ENCODE results near the gene JUNB.
A peak's percentile ranks its signal among the peaks of the same experiment; 100 is the strongest.

JUNB gene

GRCh38 chr19:12782424-12783290, 8.6 kb upstream of the JUNB start (continued):
- TF ChIP-seq INSM2 (tag by site-specific recombination; IDR thresholded peaks at IDR 0.05): 0 out of 2 replicates have a peak, but pooled peaks have one; percentile 20
- no peak for TF ChIP-seq MYNN (tag by site-specific recombination; IDR thresholded peaks at IDR 0.05; ENCODE audit: borderline replicate concordance)
- TF ChIP-seq ZNF335 (tag by site-specific recombination; conservative IDR thresholded peaks at IDR 0.05): peak; percentile 99
- TF ChIP-seq REST (tag by site-specific recombination; IDR thresholded peaks at IDR 0.05): no peak
- no peak for TF ChIP-seq ZNF701 (tag by site-specific recombination; IDR thresholded peaks at IDR 0.05)
- no peak for TF ChIP-seq ZBTB6 (tag by site-specific recombination; IDR thresholded peaks at IDR 0.05)
- no peak for TF ChIP-seq ZNF488 (tag by site-specific recombination; IDR thresholded peaks at IDR 0.05)
- TF ChIP-seq ZNF530 (tag by site-specific recombination; IDR thresholded peaks at IDR 0.05; ENCODE audit: low read depth): no peak
- TF ChIP-seq ZNF645 (tag by site-specific recombination; IDR thresholded peaks at IDR 0.05): 0 out of 2 replicates have a peak, but pooled peaks have one; percentile 15
- no peak for TF ChIP-seq ZNF248 (tag by site-specific recombination; IDR thresholded peaks at IDR 0.05)
- TF ChIP-seq ZNF837 (tag by site-specific recombination; IDR thresholded peaks at IDR 0.05): no peak
- TF ChIP-seq SP7 (tag by site-specific recombination; IDR thresholded peaks at IDR 0.05): peak; percentile 76; the same call in 1 of the 2 replicates
- TF ChIP-seq ZIC2 (tag by site-specific recombination; IDR thresholded peaks at IDR 0.05): peak; percentile 90
- TF ChIP-seq GFI1B (tag by site-specific recombination; IDR thresholded peaks at IDR 0.05): no peak
- no peak for TF ChIP-seq ZSCAN16 (tag by site-specific recombination; IDR thresholded peaks at IDR 0.05)
- peak; percentile 88 for TF ChIP-seq ZNF423 (tag by site-specific recombination; IDR thresholded peaks at IDR 0.05)
- TF ChIP-seq ZNF529 (tag by site-specific recombination; IDR thresholded peaks at IDR 0.05; ENCODE audit: insufficient replicate concordance): no peak
- peak; percentile 52; the same call in 1 of the 2 replicates for TF ChIP-seq ZNF391 (tag by site-specific recombination; IDR thresholded peaks at IDR 0.05; ENCODE audit: borderline replicate concordance, low read depth)
- peak; percentile 74; the same call in 1 of the 2 replicates for TF ChIP-seq ZBTB1 (tag by site-specific recombination; IDR thresholded peaks at IDR 0.05)
- peak; percentile 71 for TF ChIP-seq KLF1 (tag by site-specific recombination; IDR thresholded peaks at IDR 0.05)
- TF ChIP-seq OSR2 (tag by site-specific recombination; IDR thresholded peaks at IDR 0.05): no peak
- no peak for TF ChIP-seq ZNF621 (tag by site-specific recombination; IDR thresholded peaks at IDR 0.05)
- TF ChIP-seq EGR2 (tag by site-specific recombination; IDR thresholded peaks at IDR 0.05; ENCODE audit: low read depth): peak; percentile 94
- TF ChIP-seq FEZF1 (tag by site-specific recombination; IDR thresholded peaks at IDR 0.05): no peak
- TF ChIP-seq TCF7L2 (IDR thresholded peaks at IDR 0.05; ENCODE audit: borderline replicate concordance, low read depth, low read length): no peak
- TF ChIP-seq ZNF571 (tag by site-specific recombination; IDR thresholded peaks at IDR 0.05): no peak
- TF ChIP-seq ZNF449 (tag by site-specific recombination; IDR thresholded peaks at IDR 0.05): peak; percentile 60; the same call in 1 of the 2 replicates
- no peak for TF ChIP-seq ZNF514 (tag by site-specific recombination; IDR thresholded peaks at IDR 0.05)

Data from HEK293 (cell line).